SK-N-SH treated with all-trans-retinoic acid at 6 μM for 48 hours (cell line): ENCODE data around the gene DDIAS.
"Not testable (repeated sequence)": the region's sequence is repeated elsewhere in the genome, so short reads cannot be mapped to it uniquely, and the experiment has no call there.

Experiments used
- BACH2 ChIP-seq: fragments of 250-450 bp; sonication (Bioruptor Pico); IDR thresholded peaks from 2 replicates; pipeline ENCODE4 v1.9.0; 2021; ENCODE audit warnings: mild to moderate bottlenecking, borderline replicate concordance
- CSDC2 ChIP-seq: fragments of 250-450 bp; sonication (Bioruptor Pico); IDR thresholded peaks from 2 replicates; pipeline ENCODE4 v1.5.0; 2020; ENCODE audit warnings: mild to moderate bottlenecking, moderate library complexity
- CSRNP3 ChIP-seq: fragments of 250-450 bp; sonication (Bioruptor Pico); IDR thresholded peaks from 2 replicates; pipeline ENCODE4 v1.5.1; 2021; ENCODE audit warnings: mild to moderate bottlenecking, moderate library complexity
- ESRRG ChIP-seq: fragments of 250-450 bp; sonication (Bioruptor Pico); IDR thresholded peaks from 2 replicates; pipeline ENCODE4 v1.6.1; 2021; ENCODE audit warnings: mild to moderate bottlenecking
- GLIS3 ChIP-seq: fragments of 250-450 bp; sonication (Bioruptor Pico); IDR thresholded peaks from 2 replicates; pipeline ENCODE4 v1.5.0; 2020; ENCODE audit warnings: mild to moderate bottlenecking, moderate library complexity
- ISL1 ChIP-seq: fragments of 250-450 bp; sonication (Bioruptor Pico); IDR thresholded peaks from 2 replicates; pipeline ENCODE4 v2.1.2; 2022; ENCODE audit warnings: mild to moderate bottlenecking, moderate library complexity
- OSR1 ChIP-seq: fragments of 250-450 bp; sonication (Bioruptor Pico); IDR thresholded peaks from 2 replicates; pipeline ENCODE4 v1.8.0; 2022; ENCODE audit warnings: moderate library complexity, mild to moderate bottlenecking, inconsistent platforms
- PATZ1 ChIP-seq: fragments of 250-450 bp; sonication (Bioruptor Pico); IDR thresholded peaks from 2 replicates; pipeline ENCODE4 v1.8.0; 2020; ENCODE audit warnings: mild to moderate bottlenecking, moderate library complexity, borderline replicate concordance
- PPARA ChIP-seq: fragments of 250-450 bp; sonication (Bioruptor Pico); IDR thresholded peaks from 2 replicates; pipeline ENCODE4 v1.5.0; 2020; ENCODE audit warnings: mild to moderate bottlenecking, borderline replicate concordance
- SNAI2 ChIP-seq: fragments of 250-450 bp; sonication (Bioruptor Pico); IDR thresholded peaks from 2 replicates; pipeline ENCODE4 v1.5.0; 2020; ENCODE audit warnings: mild to moderate bottlenecking, moderate library complexity
- TOX ChIP-seq: fragments of 250-450 bp; sonication (Bioruptor Pico); IDR thresholded peaks from 2 replicates; pipeline ENCODE4 v1.8.0; 2021; ENCODE audit warnings: mild to moderate bottlenecking, moderate library complexity, borderline replicate concordance
- ZC3H10 ChIP-seq: fragments of 250-450 bp; sonication (Bioruptor Pico); IDR thresholded peaks from 2 replicates; pipeline ENCODE4 v1.5.1; 2021; ENCODE audit warnings: mild to moderate bottlenecking, moderate library complexity
- ZFP30 ChIP-seq: fragments of 450-650 bp; formaldehyde crosslinking; IDR thresholded peaks from 2 replicates; pipeline ENCODE4 v1.5.0; 2022; ENCODE audit warnings: mild to moderate bottlenecking, moderate library complexity

GRCh38 chr11:82971519-82971946, 70.0 kb downstream of the DDIAS start:
- not testable (repeated sequence) for TF ChIP-seq PATZ1 (CRISPR knock-in tag); PPARA (CRISPR knock-in tag); OSR1; ZC3H10; ZFP30 (CRISPR knock-in tag); CSRNP3 (CRISPR knock-in tag); ESRRG (CRISPR knock-in tag); GLIS3 (CRISPR knock-in tag); TOX (CRISPR knock-in tag); SNAI2 (CRISPR knock-in tag); CSDC2 (CRISPR knock-in tag); BACH2 (CRISPR knock-in tag); ISL1 (CRISPR knock-in tag)
